ENCODE data around the gene EIF5A2. TPM values are rescaled to one million over a fixed set of nuclear protein-coding genes. Genes with fewer than 3 reads are reported as not detected.

The EIF5A2 gene
- total RNA-seq, 1 experiment from 2014 or later, result 72.0 TPM

- in situ Hi-C loops (cut with HindIII; ENCODE audit: low pct_unique_long_range_greater_than_20kb, low sequenced_read_pairs), result no loop called here
- Histone ChIP-seq H3K4me3 (ENCODE audit: low read depth in 2 of 2, low read length in 2 of 2) (no peak overlapping the region), H3K36me3 (ENCODE audit: control insufficient read depth, insufficient read depth, low read length) (peaks cover 34% of the 10 kb centered on the region), H3K27me3 (ENCODE audit: control insufficient read depth, insufficient read depth, low read length) (no peaks in the 10 kb centered on the region), H3K27ac (ENCODE audit: low read length) (no peak overlapping the region), H3K4me1 (ENCODE audit: control insufficient read depth, insufficient read depth, low read length) (peaks cover 17% of the 10 kb centered on the region), H3K9me3 (ENCODE audit: control insufficient read depth, insufficient read depth, low read depth, low read length) (no peaks in the 10 kb centered on the region)
- ATAC-seq (peak; percentile 69), DNase-seq (ENCODE audit: low read depth, low spot score) (no peak)
- CTCF ChIA-PET, result interaction anchor here (1.3 kb wide), 1 partner anchor 17 kb away, joined by 3 read pairs; no protein-coding TSS in a partner anchor
- no peak for TF ChIP-seq SIN3A (IDR thresholded peaks at IDR 0.05; ENCODE audit: borderline replicate concordance, insufficient read depth, low read depth, low read length)
- TF ChIP-seq, protein P1, sequence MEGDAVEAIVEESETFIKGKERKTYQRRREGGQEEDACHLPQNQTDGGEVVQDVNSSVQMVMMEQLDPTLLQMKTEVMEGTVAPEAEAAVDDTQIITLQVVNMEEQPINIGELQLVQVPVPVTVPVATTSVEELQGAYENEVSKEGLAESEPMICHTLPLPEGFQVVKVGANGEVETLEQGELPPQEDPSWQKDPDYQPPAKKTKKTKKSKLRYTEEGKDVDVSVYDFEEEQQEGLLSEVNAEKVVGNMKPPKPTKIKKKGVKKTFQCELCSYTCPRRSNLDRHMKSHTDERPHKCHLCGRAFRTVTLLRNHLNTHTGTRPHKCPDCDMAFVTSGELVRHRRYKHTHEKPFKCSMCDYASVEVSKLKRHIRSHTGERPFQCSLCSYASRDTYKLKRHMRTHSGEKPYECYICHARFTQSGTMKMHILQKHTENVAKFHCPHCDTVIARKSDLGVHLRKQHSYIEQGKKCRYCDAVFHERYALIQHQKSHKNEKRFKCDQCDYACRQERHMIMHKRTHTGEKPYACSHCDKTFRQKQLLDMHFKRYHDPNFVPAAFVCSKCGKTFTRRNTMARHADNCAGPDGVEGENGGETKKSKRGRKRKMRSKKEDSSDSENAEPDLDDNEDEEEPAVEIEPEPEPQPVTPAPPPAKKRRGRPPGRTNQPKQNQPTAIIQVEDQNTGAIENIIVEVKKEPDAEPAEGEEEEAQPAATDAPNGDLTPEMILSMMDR (IDR thresholded peaks at IDR 0.05), result peak; percentile 19; the same call in 1 of the 2 replicates
- no TSS peak for BruUV-seq (replicated peaks)
- intact Hi-C loops (cut with micrococcal nuclease; ENCODE audit: unreplicated experiment), result no loop called here
- POLR2A ChIA-PET, result no interaction called here
Observed at GRCh38 chr3:170864525-170865208, 43.8 kb downstream of the EIF5A2 start.

- CTCF ChIA-PET, result interaction anchor here (1.3 kb wide), 1 partner anchor 16 kb away, joined by 3 read pairs; no protein-coding TSS in a partner anchor
- TF ChIP-seq TCF7L2 (IDR thresholded peaks at IDR 0.05; ENCODE audit: low read depth, low read length) (no peak), SIN3A (IDR thresholded peaks at IDR 0.05; ENCODE audit: borderline replicate concordance, insufficient read depth, low read depth, low read length) (no peak), POLR2AphosphoS5 (IDR thresholded peaks at IDR 0.05; ENCODE audit: low read depth, low read length) (no peak)
- TF ChIP-seq, protein P1 (IDR thresholded peaks at IDR 0.05), result no peak
- TF ChIP-seq, protein P2, sequence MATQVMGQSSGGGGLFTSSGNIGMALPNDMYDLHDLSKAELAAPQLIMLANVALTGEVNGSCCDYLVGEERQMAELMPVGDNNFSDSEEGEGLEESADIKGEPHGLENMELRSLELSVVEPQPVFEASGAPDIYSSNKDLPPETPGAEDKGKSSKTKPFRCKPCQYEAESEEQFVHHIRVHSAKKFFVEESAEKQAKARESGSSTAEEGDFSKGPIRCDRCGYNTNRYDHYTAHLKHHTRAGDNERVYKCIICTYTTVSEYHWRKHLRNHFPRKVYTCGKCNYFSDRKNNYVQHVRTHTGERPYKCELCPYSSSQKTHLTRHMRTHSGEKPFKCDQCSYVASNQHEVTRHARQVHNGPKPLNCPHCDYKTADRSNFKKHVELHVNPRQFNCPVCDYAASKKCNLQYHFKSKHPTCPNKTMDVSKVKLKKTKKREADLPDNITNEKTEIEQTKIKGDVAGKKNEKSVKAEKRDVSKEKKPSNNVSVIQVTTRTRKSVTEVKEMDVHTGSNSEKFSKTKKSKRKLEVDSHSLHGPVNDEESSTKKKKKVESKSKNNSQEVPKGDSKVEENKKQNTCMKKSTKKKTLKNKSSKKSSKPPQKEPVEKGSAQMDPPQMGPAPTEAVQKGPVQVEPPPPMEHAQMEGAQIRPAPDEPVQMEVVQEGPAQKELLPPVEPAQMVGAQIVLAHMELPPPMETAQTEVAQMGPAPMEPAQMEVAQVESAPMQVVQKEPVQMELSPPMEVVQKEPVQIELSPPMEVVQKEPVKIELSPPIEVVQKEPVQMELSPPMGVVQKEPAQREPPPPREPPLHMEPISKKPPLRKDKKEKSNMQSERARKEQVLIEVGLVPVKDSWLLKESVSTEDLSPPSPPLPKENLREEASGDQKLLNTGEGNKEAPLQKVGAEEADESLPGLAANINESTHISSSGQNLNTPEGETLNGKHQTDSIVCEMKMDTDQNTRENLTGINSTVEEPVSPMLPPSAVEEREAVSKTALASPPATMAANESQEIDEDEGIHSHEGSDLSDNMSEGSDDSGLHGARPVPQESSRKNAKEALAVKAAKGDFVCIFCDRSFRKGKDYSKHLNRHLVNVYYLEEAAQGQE (IDR thresholded peaks at IDR 0.05; ENCODE audit: insufficient read depth in 1 of 2, low read depth in 2 of 2, low read length in 1 of 2), result no peak
- H3K27ac ChIP-seq (ENCODE audit: low read length), result no peak overlapping the region
- H3K4me1 ChIP-seq (ENCODE audit: control insufficient read depth, insufficient read depth, low read length), result peaks cover 17% of the 10 kb centered on the region
- H3K9me3 ChIP-seq (ENCODE audit: control insufficient read depth, insufficient read depth, low read depth, low read length), result no peaks in the 10 kb centered on the region
- H3K36me3 ChIP-seq (ENCODE audit: control insufficient read depth, insufficient read depth, low read length), result peaks cover 28% of the 10 kb centered on the region
- in situ Hi-C loops (cut with HindIII; ENCODE audit: low pct_unique_long_range_greater_than_20kb, low sequenced_read_pairs), result no loop called here
- ATAC-seq, result no peak
- POLR2A ChIA-PET, result no interaction called here
- no peak overlapping the region for H3K4me3 ChIP-seq (ENCODE audit: low read depth in 2 of 2, low read length in 2 of 2)
- BruUV-seq (replicated peaks), result no TSS peak
- no peak for DNase-seq (ENCODE audit: low read depth, low spot score)
- intact Hi-C loops (cut with micrococcal nuclease; ENCODE audit: unreplicated experiment), result no loop called here
- no peaks in the 10 kb centered on the region for H3K27me3 ChIP-seq (ENCODE audit: control insufficient read depth, insufficient read depth, low read length)
Observed at GRCh38 chr3:170863816-170864215, 44.6 kb downstream of the EIF5A2 start.
